GM19023 (cell line): ENCODE data around the gene STX8.
"Not testable (repeated sequence)": the region's sequence is repeated elsewhere in the genome, so short reads cannot be mapped to it uniquely, and the experiment has no call there.

Source experiments
- ATAC-seq: cut with Tn5 transposase; IDR thresholded peaks from one replicate; pipeline ENCODE4 v1.9.1; 2021; ENCODE audit warnings: mild to moderate bottlenecking, moderate library complexity; ENCODE audit not compliant: unreplicated experiment

STX8 gene

GRCh38 chr17:9575381-9576101 is at the start of gene STX8:
Gene STX8, minus strand, starts transcription at chr17:9575820. Its CDS starts 12 bp downstream, at chr17:9575808.
- peak; percentile 69 for ATAC-seq

- no peak for ATAC-seq
Measured at GRCh38 chr17:9622961-9623360, 47.3 kb upstream of the STX8 start.

- no peak for ATAC-seq
Measured at GRCh38 chr17:9615486-9615885, 39.9 kb upstream of the STX8 start.

- ATAC-seq, result no peak
Measured at GRCh38 chr17:9612006-9612405, 36.4 kb upstream of the STX8 start.

GRCh38 chr17:9611557-9611956 is 35.9 kb upstream of the STX8 start:
- no peak for ATAC-seq

GRCh38 chr17:9607058-9607457 is 31.4 kb upstream of the STX8 start:
- ATAC-seq, result not testable (repeated sequence)

- ATAC-seq, result no peak
Measured at GRCh38 chr17:9606453-9606852, 30.8 kb upstream of the STX8 start.

- not testable (repeated sequence) for ATAC-seq
Measured at GRCh38 chr17:9604583-9604982, 29.0 kb upstream of the STX8 start.

- no peak for ATAC-seq
Measured at GRCh38 chr17:9598661-9599060, 23.0 kb upstream of the STX8 start.

GRCh38 chr17:9597638-9598037 is 22.0 kb upstream of the STX8 start:
- not testable (repeated sequence) for ATAC-seq

GRCh38 chr17:9594065-9594464 is 18.4 kb upstream of the STX8 start:
- no peak for ATAC-seq

- ATAC-seq, result no peak
Measured at GRCh38 chr17:9587969-9588656, 12.5 kb upstream of the STX8 start.

GRCh38 chr17:9577373-9577709 is 1.7 kb upstream of the STX8 start:
- ATAC-seq, result no peak

GRCh38 chr17:9576521-9577372 is 1.1 kb upstream of the STX8 start, which contains the start of gene CFAP52:
Gene CFAP52, plus strand, starts transcription at chr17:9576642. Its CDS starts 54 bp downstream, at chr17:9576696.
- peak; percentile 49 for ATAC-seq

GRCh38 chr17:9571201-9571600 is 4.4 kb downstream of the STX8 start:
- no peak for ATAC-seq

GRCh38 chr17:9568957-9569588 is 6.5 kb downstream of the STX8 start:
- ATAC-seq, result no peak

- ATAC-seq, result no peak
Measured at GRCh38 chr17:9568004-9568403, 7.6 kb downstream of the STX8 start.

- ATAC-seq, result not testable (repeated sequence)
Measured at GRCh38 chr17:9566739-9567138, 8.9 kb downstream of the STX8 start.

- ATAC-seq, result no peak
Measured at GRCh38 chr17:9566067-9566466, 9.6 kb downstream of the STX8 start.

- no peak for ATAC-seq
Measured at GRCh38 chr17:9564104-9564503, 11.5 kb downstream of the STX8 start.

GRCh38 chr17:9557857-9558256 is 17.8 kb downstream of the STX8 start:
- no peak for ATAC-seq
